HCT116 (cell line): Measurements from ENCODE around the gene ITPR1. TPM values are rescaled to one million over a fixed set of nuclear protein-coding genes. Genes with fewer than 3 reads are reported as not detected.

Experiments
- ATAC-seq: fragments of 200-7000 bp; cut with Tn5 transposase; 2 replicates; pipeline ENCODE4 v1.9.1; 2020; ENCODE audit warnings: mild to moderate bottlenecking, moderate library complexity
- BruUV-seq: library from RNA; stranded (reverse); fragments of 400-500 nt; replicated peaks from 2 replicates; lab custom pipeline; 2021; lab: Mats Ljungman, UMichigan
- CTCF ChIA-PET: fragments of 300-600 bp; sonication (Branson Sonifier 250); formaldehyde crosslinking; loops from one replicate; lab custom pipeline; 2021; ENCODE audit warnings: antibody characterized with exemption; lab: Charles Lee
- POLR2A ChIA-PET: fragments of 300-600, 350-600 bp; sonication (Branson Sonifier 250); formaldehyde crosslinking; loops from one replicate; lab custom pipeline; 2021; ENCODE audit warnings: antibody characterized with exemption; lab: Charles Lee
- RAD21 ChIA-PET, 2 experiments: fragments of 300-600 bp; sonication (Branson Sonifier 250); formaldehyde crosslinking; loops; one replicate each; lab custom pipeline; 2023; ENCODE audit warnings: low total read pairs in 2 of 2; ENCODE audit not compliant: uncharacterized antibody in 2 of 2, unreplicated experiment in 2 of 2, low non-redundant PET in 1 of 2; lab: Charles Lee
- DNase-seq: peaks from one replicate; pipeline ENCODE4 v3.0.0-alpha.2; 2010; ENCODE audit warnings: low read depth, low spot score
- H2AFZ ChIP-seq: fragments of 200-600 bp; shearing (Covaris generic), sonication (generic); 2 replicates; pipeline ENCODE4 v1.6.1; 2017; ENCODE audit warnings: low read depth, mixed run types, mixed read lengths, antibody characterized with exemption, low read length; ENCODE audit not compliant: poor library complexity, severe bottlenecking
- H3K27ac ChIP-seq: 2 replicates; pipeline ENCODE4 v1.5.1; 2012; ENCODE audit warnings: low read depth, low read length
- H3K27me3 ChIP-seq: fragments of 200-600 bp; sonication (generic); 2 replicates; pipeline ENCODE4 v1.6.1; 2016; ENCODE audit warnings: mixed run types, low read length, mixed read lengths; ENCODE audit not compliant: insufficient read depth
- H3K36me3 ChIP-seq, 2 experiments: fragments of 200-500 bp in 1 of 2; fragments of 200-600 bp in 1 of 2; sonication (Bioruptor generic) in 1 of 2; sonication (generic) in 1 of 2; 2 replicates each; pipeline versions ENCODE4 v1.5.1 to v1.6.1; 2014 to 2016; ENCODE audit warnings: low read length in 2 of 2, inconsistent platforms in 1 of 2, mixed read lengths in 1 of 2, mixed run types in 1 of 2; ENCODE audit not compliant: insufficient read depth in 2 of 2, control insufficient read depth in 1 of 2
- H3K4me1 ChIP-seq, 2 experiments: fragments of 200-600 bp in 1 of 2; sonication (generic) in 1 of 2; 2 replicates each; pipeline versions ENCODE4 v1.5.1 to v1.6.1; 2012 to 2017; ENCODE audit warnings: low read length in 2 of 2, inconsistent platforms in 1 of 2, mild to moderate bottlenecking in 1 of 2, mixed read lengths in 1 of 2, mixed run types in 1 of 2, moderate library complexity in 1 of 2; ENCODE audit not compliant: insufficient read depth in 2 of 2, control insufficient read depth in 1 of 2
- H3K4me2 ChIP-seq: fragments of 200-600 bp; sonication (generic); 2 replicates; pipeline ENCODE4 v1.6.1; 2017; ENCODE audit warnings: mixed run types, low read length, mixed read lengths
- H3K4me3 ChIP-seq, 2 experiments: fragments of 200-600 bp in 1 of 2; sonication (generic) in 1 of 2; replicated peaks in 1 of 2; 2 replicates each; pipeline ENCODE4 v1.5.1; 2011 to 2016; ENCODE audit warnings: low read length in 2 of 2, control low read depth in 1 of 2, low read depth in 1 of 2, mild to moderate bottlenecking in 1 of 2, mixed read lengths in 1 of 2, mixed run types in 1 of 2
- H3K79me2 ChIP-seq: fragments of 200-600 bp; sonication (generic); 2 replicates; pipeline ENCODE4 v1.6.1; 2017; ENCODE audit warnings: mild to moderate bottlenecking, mixed run types, low read length, moderate library complexity, mixed read lengths; ENCODE audit not compliant: insufficient read depth
- H3K9ac ChIP-seq: fragments of 200-600 bp; sonication (generic); 2 replicates; pipeline ENCODE4 v1.6.1; 2016; ENCODE audit warnings: low read length, mixed read lengths
- H3K9me2 ChIP-seq: fragments of 200-600 bp; sonication (generic), shearing (Covaris generic); 2 replicates; pipeline ENCODE4 v1.6.1; 2017; ENCODE audit warnings: mixed run types, mild to moderate bottlenecking, moderate library complexity; ENCODE audit not compliant: insufficient read depth
- H3K9me3 ChIP-seq, 2 experiments: fragments of 200-500 bp in 1 of 2; fragments of 200-600 bp in 1 of 2; sonication (Bioruptor generic) in 1 of 2; sonication (generic) in 1 of 2; 2 replicates each; pipeline ENCODE4 v1.6.1; 2014 to 2017; ENCODE audit warnings: low read length in 2 of 2, mixed read lengths in 2 of 2, inconsistent platforms in 1 of 2, low read depth in 1 of 2, mild to moderate bottlenecking in 1 of 2, mixed run types in 1 of 2, moderate library complexity in 1 of 2; ENCODE audit not compliant: control insufficient read depth in 1 of 2, insufficient read depth in 1 of 2
- H4K20me1 ChIP-seq: fragments of 200-600 bp; sonication (generic), shearing (Covaris generic); 2 replicates; pipeline ENCODE4 v1.6.1; 2017; ENCODE audit warnings: mixed run types, mild to moderate bottlenecking, moderate library complexity; ENCODE audit not compliant: insufficient read depth
- EZH2 ChIP-seq: fragments of 200-600 bp; sonication (generic); IDR thresholded peaks from 2 replicates; pipeline ENCODE4 v1.6.1; 2017; ENCODE audit warnings: antibody characterized with exemption, mixed run types
- POLR2A ChIP-seq: IDR thresholded peaks from 2 replicates; pipeline ENCODE4 v1.7.0; 2011; ENCODE audit warnings: borderline replicate concordance; ENCODE audit not compliant: insufficient read depth, insufficient read length; ENCODE audit errors: extremely low read depth
- POLR2AphosphoS5 ChIP-seq: IDR thresholded peaks from 2 replicates; pipeline ENCODE4 v1.6.1; 2011; ENCODE audit warnings: mild to moderate bottlenecking, low read depth, low read length, moderate library complexity
- SP1 ChIP-seq: IDR thresholded peaks from 2 replicates; pipeline ENCODE4 v1.6.1; 2012; ENCODE audit warnings: low read depth
- ZFX ChIP-seq: fragments of 450-650 bp; IDR thresholded peaks from 2 replicates; pipeline ENCODE4 v1.6.1; 2017
- intact Hi-C: fragments of 100-400 bp; cut with micrococcal nuclease; formaldehyde crosslinking; loops from 2 replicates; pipeline ENCODE4 v1.10.0; 2022
- total RNA-seq: library from RNA; stranded (reverse); gene quantifications from one replicate; pipeline ENCODE4 v1.2.1, GENCODE V29; 2021; ENCODE audit not compliant: unreplicated experiment
- TF ChIP-seq, protein P1 (sequence below), 3 experiments: fragments of 200-600 bp in 1 of 3; sonication (generic) in 1 of 3; IDR thresholded peaks in 2 of 3; conservative IDR thresholded peaks in 1 of 3; 2 replicates each; pipeline ENCODE4 v1.5.1; 2012 to 2017; ENCODE audit warnings: low read depth in 2 of 3, low read length in 2 of 3, antibody characterized with exemption in 1 of 3, borderline replicate concordance in 1 of 3, control low read depth in 1 of 3, mild to moderate bottlenecking in 1 of 3, mixed read lengths in 1 of 3, mixed run types in 1 of 3, moderate library complexity in 1 of 3; ENCODE audit not compliant: insufficient read depth in 1 of 3
- TF ChIP-seq, protein P2 (sequence below): IDR thresholded peaks from 2 replicates; pipeline ENCODE4 v1.6.1; 2011; ENCODE audit warnings: mild to moderate bottlenecking, low read length, moderate library complexity; ENCODE audit not compliant: insufficient replicate concordance; ENCODE audit errors: extremely low read depth
- TF ChIP-seq, protein P3 (sequence below): IDR thresholded peaks from 2 replicates; pipeline ENCODE4 v1.6.1; 2012; ENCODE audit warnings: low read depth

The ITPR1 gene
- total RNA-seq, 1 experiment from 2014 or later: 9.2 TPM

DNA sequence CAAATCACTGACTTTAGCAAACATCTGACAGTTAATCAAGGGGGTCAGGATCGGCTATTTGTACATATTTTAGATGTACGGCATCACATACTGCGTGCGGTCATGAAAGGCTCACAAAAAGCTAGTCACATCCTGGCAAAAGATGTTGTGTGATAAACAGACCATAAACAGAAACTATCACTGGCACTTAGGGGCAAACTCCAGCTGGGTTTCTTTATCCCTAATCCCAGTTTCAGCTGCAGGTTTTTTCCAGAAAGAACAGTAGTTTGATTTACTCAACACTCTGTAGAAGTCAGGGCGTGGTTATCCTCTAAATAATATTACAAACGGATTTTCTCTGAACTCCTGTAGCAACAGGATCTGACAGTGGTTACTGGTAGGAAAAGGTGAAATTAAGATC lies 373.7 kb downstream of the ITPR1 start:
- intact Hi-C loops: no loop called here
- ATAC-seq (no peak), DNase-seq (no peak)
- no peaks in the 10 kb centered on the region for H3K9me2 ChIP-seq
- ChIA-PET CTCF (no interaction called here), RAD21 (no interaction called here), POLR2A (no interaction called here)
- no TSS peak for BruUV-seq
- no peak overlapping the region for H2AFZ ChIP-seq
- H3K79me2 ChIP-seq: no peaks in the 10 kb centered on the region
- TF ChIP-seq SP1 (no peak), EZH2 (no peak), ZFX (no peak), POLR2AphosphoS5 (no peak), POLR2A (no peak)
- TF ChIP-seq, protein P1, sequence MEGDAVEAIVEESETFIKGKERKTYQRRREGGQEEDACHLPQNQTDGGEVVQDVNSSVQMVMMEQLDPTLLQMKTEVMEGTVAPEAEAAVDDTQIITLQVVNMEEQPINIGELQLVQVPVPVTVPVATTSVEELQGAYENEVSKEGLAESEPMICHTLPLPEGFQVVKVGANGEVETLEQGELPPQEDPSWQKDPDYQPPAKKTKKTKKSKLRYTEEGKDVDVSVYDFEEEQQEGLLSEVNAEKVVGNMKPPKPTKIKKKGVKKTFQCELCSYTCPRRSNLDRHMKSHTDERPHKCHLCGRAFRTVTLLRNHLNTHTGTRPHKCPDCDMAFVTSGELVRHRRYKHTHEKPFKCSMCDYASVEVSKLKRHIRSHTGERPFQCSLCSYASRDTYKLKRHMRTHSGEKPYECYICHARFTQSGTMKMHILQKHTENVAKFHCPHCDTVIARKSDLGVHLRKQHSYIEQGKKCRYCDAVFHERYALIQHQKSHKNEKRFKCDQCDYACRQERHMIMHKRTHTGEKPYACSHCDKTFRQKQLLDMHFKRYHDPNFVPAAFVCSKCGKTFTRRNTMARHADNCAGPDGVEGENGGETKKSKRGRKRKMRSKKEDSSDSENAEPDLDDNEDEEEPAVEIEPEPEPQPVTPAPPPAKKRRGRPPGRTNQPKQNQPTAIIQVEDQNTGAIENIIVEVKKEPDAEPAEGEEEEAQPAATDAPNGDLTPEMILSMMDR (IDR thresholded peaks at IDR 0.05 in 2 of 3, conservative IDR thresholded peaks at IDR 0.05 in 1 of 3; ENCODE audit: borderline replicate concordance in 1 of 3, insufficient read depth in 1 of 3, low read depth in 2 of 3, low read length in 2 of 3): no peak
- TF ChIP-seq, protein P2, sequence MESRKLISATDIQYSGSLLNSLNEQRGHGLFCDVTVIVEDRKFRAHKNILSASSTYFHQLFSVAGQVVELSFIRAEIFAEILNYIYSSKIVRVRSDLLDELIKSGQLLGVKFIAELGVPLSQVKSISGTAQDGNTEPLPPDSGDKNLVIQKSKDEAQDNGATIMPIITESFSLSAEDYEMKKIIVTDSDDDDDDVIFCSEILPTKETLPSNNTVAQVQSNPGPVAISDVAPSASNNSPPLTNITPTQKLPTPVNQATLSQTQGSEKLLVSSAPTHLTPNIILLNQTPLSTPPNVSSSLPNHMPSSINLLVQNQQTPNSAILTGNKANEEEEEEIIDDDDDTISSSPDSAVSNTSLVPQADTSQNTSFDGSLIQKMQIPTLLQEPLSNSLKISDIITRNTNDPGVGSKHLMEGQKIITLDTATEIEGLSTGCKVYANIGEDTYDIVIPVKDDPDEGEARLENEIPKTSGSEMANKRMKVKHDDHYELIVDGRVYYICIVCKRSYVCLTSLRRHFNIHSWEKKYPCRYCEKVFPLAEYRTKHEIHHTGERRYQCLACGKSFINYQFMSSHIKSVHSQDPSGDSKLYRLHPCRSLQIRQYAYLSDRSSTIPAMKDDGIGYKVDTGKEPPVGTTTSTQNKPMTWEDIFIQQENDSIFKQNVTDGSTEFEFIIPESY: no peak
- TF ChIP-seq, protein P3, sequence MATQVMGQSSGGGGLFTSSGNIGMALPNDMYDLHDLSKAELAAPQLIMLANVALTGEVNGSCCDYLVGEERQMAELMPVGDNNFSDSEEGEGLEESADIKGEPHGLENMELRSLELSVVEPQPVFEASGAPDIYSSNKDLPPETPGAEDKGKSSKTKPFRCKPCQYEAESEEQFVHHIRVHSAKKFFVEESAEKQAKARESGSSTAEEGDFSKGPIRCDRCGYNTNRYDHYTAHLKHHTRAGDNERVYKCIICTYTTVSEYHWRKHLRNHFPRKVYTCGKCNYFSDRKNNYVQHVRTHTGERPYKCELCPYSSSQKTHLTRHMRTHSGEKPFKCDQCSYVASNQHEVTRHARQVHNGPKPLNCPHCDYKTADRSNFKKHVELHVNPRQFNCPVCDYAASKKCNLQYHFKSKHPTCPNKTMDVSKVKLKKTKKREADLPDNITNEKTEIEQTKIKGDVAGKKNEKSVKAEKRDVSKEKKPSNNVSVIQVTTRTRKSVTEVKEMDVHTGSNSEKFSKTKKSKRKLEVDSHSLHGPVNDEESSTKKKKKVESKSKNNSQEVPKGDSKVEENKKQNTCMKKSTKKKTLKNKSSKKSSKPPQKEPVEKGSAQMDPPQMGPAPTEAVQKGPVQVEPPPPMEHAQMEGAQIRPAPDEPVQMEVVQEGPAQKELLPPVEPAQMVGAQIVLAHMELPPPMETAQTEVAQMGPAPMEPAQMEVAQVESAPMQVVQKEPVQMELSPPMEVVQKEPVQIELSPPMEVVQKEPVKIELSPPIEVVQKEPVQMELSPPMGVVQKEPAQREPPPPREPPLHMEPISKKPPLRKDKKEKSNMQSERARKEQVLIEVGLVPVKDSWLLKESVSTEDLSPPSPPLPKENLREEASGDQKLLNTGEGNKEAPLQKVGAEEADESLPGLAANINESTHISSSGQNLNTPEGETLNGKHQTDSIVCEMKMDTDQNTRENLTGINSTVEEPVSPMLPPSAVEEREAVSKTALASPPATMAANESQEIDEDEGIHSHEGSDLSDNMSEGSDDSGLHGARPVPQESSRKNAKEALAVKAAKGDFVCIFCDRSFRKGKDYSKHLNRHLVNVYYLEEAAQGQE: no peak
- H3K36me3 ChIP-seq: no peaks in the 10 kb centered on the region
- H3K9me3 ChIP-seq: no peaks in the 10 kb centered on the region
- no peaks in the 10 kb centered on the region for H3K27me3 ChIP-seq
- no peak overlapping the region for H3K27ac ChIP-seq
- H3K4me3 ChIP-seq: no peak overlapping the region
- peaks cover 16 to 23% of the 10 kb centered on the region in 2 experiments for H3K4me1 ChIP-seq
- H3K9ac ChIP-seq: no peak overlapping the region
- no peaks in the 10 kb centered on the region for H4K20me1 ChIP-seq
- H3K4me2 ChIP-seq: 0 out of 2 replicates have a peak overlapping the region, but pooled peaks have one; percentile 85
